Measurements from ENCODE around the gene PABPN1L.

The PABPN1L gene

GRCh38 chr16:88866151-88866920, at the start of gene PABPN1L:
Gene PABPN1L, minus strand, starts transcription at chr16:88866660. Its CDS starts 54 bp downstream, at chr16:88866606.
- DNase-seq = no peak

GRCh38 chr16:88915639-88916327, 49.3 kb upstream of the PABPN1L start:
- no peak for DNase-seq

- DNase-seq = no peak
These were observed 48.4 kb upstream of the PABPN1L start for GRCh38 chr16:88914750-88915368.

DNA sequence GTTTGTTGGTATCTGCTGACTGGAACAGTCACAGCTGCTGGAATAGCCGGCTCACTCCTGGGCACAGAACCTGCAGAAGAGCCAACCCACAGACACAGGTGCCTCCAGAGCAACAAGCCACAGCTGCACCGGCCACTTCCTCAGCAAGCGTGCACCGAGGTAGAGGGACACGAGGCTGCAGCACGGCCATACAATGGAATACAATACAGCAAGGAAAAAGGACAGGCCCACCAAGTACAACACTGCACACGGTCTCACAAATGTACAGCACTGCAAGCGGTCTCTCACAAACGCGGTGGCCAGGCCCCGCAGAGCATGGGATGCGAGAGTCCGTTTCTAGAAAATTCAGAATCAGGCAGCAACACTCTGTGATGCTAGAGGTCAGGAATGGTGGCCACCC, 47.4 kb upstream of the PABPN1L start:
- DNase-seq = no peak

DNA sequence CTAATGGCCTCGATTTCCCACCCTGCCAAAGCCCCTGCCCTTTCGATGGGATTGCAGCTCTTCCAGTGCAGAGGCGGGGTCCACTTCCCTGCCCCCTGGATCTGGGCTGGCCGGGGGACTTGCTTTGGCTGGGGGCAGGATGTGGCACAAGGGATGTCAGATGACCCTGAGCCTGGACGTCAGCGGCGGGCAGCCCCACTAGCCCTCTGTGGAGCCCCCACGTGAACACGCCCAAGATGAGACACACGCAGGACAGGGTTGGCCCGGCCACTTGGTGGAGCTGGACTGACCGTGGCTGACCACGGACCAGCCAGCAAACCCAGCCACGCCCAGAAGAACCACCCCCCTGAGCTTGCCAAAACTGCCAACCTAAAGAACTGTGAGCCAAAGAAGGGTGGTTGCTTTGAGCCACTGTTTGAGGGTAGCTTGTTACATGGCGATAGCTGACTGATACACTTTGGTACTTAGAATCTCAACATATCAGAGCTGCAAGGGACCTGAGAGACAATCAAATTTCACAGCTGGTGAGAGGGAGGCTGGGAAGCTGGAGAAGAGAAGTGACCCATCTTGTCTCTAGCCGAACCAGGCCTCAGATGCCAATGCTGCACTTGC, 46.6 kb upstream of the PABPN1L start:
- no peak for DNase-seq

- no peak for DNase-seq
These were observed 46.1 kb upstream of the PABPN1L start for GRCh38 chr16:88912556-88912955.

DNA sequence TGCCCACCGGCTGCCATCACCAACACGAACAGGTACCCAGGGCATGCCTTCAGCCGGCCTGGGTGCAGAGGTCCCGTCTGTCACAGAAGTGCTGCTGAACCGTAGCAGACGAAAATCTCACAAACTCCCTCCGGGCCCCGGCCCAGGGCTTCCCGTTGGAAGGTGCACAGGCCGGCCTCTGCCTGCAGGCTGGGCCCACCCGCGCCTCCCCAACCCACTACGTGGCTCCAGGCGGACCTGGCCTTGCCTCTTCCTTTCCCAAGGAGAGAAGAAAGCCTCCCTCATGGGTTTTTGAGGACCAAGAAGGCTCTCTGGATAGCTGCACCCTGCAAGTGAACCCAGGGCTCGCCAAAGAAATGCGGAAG, 45.5 kb upstream of the PABPN1L start:
- no peak for DNase-seq

- DNase-seq = no peak
These were observed 44.9 kb upstream of the PABPN1L start for GRCh38 chr16:88911136-88911945.

DNA sequence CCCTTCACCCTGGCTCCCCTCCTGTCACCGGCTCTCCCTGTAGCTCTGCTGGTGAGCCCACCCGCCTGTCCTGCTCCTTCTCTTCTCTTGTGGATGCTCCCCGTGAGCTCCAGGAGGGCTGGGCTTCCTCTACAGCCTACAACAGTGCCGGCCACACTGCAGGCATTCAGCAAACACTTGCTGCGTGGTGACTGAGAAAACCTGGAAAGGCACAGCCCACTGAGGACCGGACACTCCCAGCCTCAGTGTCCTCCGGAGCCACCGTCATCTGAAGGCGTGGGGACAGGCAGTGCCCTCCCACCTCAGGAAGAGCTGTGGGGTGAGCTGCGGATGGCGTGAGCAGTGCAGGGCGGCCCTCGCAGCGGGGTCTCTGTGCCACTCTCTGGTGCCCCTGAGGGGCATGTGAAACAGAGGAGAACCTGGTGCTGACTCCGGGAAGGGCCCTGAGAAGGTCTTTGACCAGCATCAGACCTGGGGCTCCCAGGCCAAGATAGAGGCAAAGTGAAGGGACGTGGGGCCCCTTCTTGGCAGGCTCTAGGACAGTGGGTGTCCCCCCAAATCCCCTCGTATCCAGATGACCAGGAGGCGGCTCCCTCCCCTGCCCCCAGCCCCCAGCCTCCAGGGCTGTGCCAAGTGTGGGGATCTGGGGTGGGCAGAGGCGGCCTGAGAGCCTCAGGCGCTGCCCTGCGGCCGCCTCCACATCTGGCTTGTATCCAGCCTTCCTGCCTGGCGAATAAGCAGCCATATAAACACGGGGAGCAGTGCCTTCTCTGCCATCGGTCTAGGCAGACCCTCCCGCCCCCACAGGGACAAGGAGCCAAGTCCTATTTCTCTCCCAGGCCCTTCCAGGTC, 44.0 kb upstream of the PABPN1L start:
- DNase-seq = no peak

GRCh38 chr16:88909431-88910210, 43.2 kb upstream of the PABPN1L start:
- DNase-seq = no peak

- DNase-seq = no peak
These were observed 41.8 kb upstream of the PABPN1L start for GRCh38 chr16:88908307-88908706.

DNA sequence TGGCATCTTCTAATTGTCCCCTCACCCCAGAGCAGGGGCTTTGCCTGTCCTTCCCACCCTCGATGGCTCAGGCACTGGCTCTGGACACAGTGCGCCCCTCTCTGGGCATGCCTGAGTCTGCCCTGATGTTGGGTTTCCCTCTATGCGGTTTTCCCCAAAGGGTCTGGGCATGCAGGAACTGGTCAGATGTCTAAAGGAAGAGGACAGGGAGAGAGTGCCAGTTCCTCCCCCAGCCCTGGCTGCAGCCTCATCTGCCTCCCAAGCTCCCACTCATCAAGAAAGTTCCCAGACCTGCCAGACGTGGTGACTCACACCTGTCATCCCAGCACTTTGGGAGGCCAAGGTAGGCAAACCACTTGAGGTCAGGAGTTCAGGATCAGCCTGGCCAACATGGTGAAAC, 41.3 kb upstream of the PABPN1L start:
- DNase-seq = no peak

GRCh38 chr16:88906535-88907105, 40.2 kb upstream of the PABPN1L start:
- no peak for DNase-seq

GRCh38 chr16:88906020-88906419, 39.6 kb upstream of the PABPN1L start:
- no peak for DNase-seq

DNA sequence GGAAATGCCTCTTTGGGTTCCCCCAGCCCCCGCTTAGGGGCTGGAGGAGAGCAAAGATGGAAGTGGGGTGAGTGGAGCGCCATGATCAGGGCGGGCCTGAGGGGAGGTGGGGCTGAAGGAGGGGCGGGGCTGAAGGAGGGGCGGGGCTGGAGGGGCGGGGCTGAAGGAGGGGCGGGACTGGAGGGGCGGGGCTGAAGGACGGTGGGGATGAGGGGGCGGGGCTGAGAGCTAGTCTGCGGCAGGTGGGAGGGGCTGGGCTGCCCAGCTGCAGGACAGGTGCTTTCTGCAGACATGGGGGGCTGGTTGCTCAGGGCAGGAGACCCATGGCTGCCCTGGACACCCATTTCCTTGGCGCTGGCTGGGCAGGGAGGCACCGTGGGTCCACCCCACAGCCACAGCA, 39.1 kb upstream of the PABPN1L start:
- DNase-seq = no peak

- DNase-seq = no peak
These were observed 38.4 kb upstream of the PABPN1L start for GRCh38 chr16:88904676-88905365.

DNA sequence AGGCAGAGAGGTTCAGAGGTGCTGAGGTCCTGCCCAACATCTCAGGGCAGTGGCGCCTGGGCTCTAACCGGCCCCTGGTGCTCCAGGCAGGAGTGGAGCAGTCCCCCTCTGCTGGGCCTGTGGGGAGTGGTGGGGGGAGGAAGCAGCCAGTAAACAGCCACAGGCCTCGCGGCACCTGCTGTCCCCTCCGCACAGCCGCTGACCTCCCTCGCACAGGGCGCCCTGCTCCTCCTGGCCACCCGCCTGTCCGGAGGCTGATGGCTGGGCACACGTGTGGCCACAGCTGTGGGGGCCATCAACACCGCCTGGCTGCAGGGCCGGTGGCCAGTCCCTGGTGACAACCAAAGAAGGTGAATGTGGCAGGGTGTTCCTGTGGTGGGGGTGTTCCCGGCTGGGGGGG, 36.8 kb upstream of the PABPN1L start:
- no peak for DNase-seq

- no peak for DNase-seq
These were observed 36.3 kb upstream of the PABPN1L start for GRCh38 chr16:88902744-88903143.

DNA sequence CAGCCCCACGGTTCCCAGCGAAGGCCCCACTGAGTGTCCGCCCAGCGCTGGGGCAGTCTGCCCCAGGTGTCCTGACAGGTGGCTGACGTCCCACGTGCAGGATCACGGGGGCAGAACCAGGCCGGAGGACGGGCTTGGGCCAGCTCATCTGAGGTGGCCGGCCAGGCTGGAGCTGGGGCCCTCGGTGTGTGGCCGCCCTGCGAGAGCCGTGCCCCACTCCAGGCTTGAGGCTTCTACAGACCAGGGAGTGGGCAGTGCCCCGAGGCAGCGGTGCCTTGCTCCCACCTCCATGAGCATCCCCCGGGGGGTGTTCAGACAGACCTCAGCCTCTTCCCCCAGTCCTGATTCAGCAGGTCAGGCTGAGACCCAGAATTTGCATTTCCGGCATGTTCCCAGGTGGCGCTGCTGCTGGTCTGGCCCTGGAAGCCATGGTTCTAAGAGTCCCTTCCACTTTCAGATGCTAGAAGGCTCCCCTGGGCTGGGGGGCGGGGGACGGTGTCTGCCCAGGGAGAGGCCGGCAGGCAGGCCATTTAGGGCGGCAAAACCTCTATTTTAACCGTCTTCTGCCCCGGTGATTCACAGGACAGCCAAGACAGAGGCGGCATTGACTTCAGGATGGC, 35.4 kb upstream of the PABPN1L start:
- no peak for DNase-seq

DNA sequence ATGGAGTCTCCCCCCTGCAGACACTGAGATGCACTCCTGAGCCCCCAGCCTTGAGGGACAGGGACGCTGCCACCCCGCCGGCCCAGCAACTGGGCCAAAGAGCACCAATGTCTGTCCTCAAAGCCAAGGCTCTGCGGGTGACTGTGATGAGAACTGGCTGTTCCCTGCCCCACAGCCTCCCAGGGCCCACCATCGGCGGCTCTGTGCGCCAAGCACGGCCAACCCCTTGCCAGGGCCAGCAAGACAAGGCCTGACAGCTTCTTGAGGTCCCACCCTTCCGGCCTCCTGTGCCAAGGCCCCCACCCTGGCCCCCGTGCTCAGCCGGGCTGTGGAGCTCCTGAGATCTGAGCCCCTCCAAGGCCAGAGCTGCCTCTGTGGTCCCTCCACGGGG, 34.2 kb upstream of the PABPN1L start:
- no peak for DNase-seq

Data from inflammatory macrophage treated with lipopolysaccharide for 4 hours (primary cell).